Lung (tissue), 12 donors: ENCODE results near the gene IL1RAP. TPM values are rescaled to one million over a fixed set of nuclear protein-coding genes. Genes with fewer than 3 reads are reported as not detected.

Source experiments
- ATAC-seq: fragments of 200-7000 bp; cut with Tn5 transposase; one replicate; pipeline ENCODE4 v1.9.1; 2020; ENCODE audit warnings: moderate number of reproducible peaks; ENCODE audit not compliant: insufficient read depth, low FRiP score
- DNase-seq, 3 donors: peaks; one replicate each; pipeline ENCODE4 v3.0.0-alpha.2; 2013 to 2017
- H3K27ac ChIP-seq, 2 donors: one replicate each; pipeline ENCODE4 v1.5.1; 2013; ENCODE audit warnings: mild to moderate bottlenecking in 2 of 2, moderate library complexity in 2 of 2, control low read depth in 1 of 2, inconsistent platforms in 1 of 2, low read depth in 1 of 2, low read length in 1 of 2
- H3K27me3 ChIP-seq, 3 donors: one replicate each; pipeline ENCODE4 v1.5.1; 2013; ENCODE audit warnings: low read length in 2 of 3; ENCODE audit not compliant: control insufficient read depth in 3 of 3, insufficient read depth in 3 of 3
- H3K36me3 ChIP-seq, 4 donors: one replicate each; pipeline ENCODE4 v1.5.1; 2013; ENCODE audit warnings: low read length in 4 of 4, mild to moderate bottlenecking in 1 of 4, moderate library complexity in 1 of 4; ENCODE audit not compliant: control insufficient read depth in 4 of 4, insufficient read depth in 4 of 4
- H3K4me1 ChIP-seq, 5 donors: one replicate each; pipeline ENCODE4 v1.5.1; 2013; ENCODE audit warnings: low read length in 5 of 5, mild to moderate bottlenecking in 2 of 5, moderate library complexity in 1 of 5; ENCODE audit not compliant: control insufficient read depth in 5 of 5, insufficient read depth in 5 of 5
- H3K4me3 ChIP-seq: one replicate; pipeline ENCODE4 v1.5.1; 2013; ENCODE audit warnings: mild to moderate bottlenecking, control low read depth, moderate library complexity
- H3K9ac ChIP-seq, 2 donors: one replicate each; pipeline ENCODE4 v1.5.1; 2013; ENCODE audit warnings: low read length in 2 of 2, control low read depth in 1 of 2; ENCODE audit not compliant: insufficient read depth in 1 of 2
- H3K9me3 ChIP-seq, 4 donors: one replicate each; pipeline ENCODE4 v1.5.1; 2013; ENCODE audit warnings: low read length in 3 of 4, mild to moderate bottlenecking in 1 of 4, moderate library complexity in 1 of 4; ENCODE audit not compliant: control insufficient read depth in 4 of 4, insufficient read depth in 3 of 4
- WGBS, 2 donors: extraction: QIAGEN DNeasy Blood & Tissue Kit; methylation state at CpG; one replicate each; pipeline ENCODE4 v1.1.7; 2013; 5-methylcytosine and 5-hydroxymethylcytosine counted together
- polyA plus RNA-seq, 2 donors: library from polyadenylated mRNA; stranded (reverse); fragments of 200-250 nt; gene quantifications; one replicate each; pipeline ENCODE4 v1.2.1, GENCODE V29; 2013
- total RNA-seq, 2 donors: library from RNA; depleted of rRNA in 1 of 2; stranded (reverse); fragments of >200 nt in 1 of 2; gene quantifications; one replicate each; pipeline ENCODE4 v1.2.1, GENCODE V29; 2014 to 2021
- TF ChIP-seq, protein P1 (sequence below): IDR thresholded peaks from 2 replicates; pipeline ENCODE4 v1.5.1; 2012; ENCODE audit warnings: mild to moderate bottlenecking; ENCODE audit errors: control extremely low read depth, extremely low read depth
- donor health status: control.
- donor health status: control.
- donor health status: Bipolar disorder and iron deficiency.
- donor health status: healthy.
- donor health status: DM: yes; HTN: yes; CAD: no.

Gene IL1RAP
- total and polyA plus RNA-seq, 4 donors: 3.2 to 34.2 (median 26.8) TPM

DNA sequence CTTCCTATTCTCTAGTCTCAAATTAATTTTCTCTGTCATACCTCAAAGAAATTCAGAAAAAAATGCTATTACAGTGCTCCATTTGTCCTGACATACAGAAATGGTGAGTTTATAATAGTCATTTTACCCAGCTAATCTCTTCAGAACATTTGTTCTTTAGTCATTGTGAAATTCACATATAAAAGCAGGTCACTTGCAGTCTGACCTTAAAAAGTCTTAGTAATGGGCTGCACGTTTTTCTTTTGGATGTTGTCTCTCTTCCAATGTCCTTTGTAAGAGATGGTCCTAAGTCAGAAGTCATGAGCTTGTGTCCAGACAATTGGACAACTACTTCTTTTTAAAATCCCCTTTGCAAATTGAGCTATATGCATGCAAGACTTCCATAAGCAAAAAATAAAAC, 17.0 kb upstream of the IL1RAP start:
- H3K9ac ChIP-seq: no peak overlapping the region
- H3K27ac ChIP-seq: peak overlapping the region in 1 of 2 donors; percentile 61
- WGBS, 2 donors: 38 to 61% methylated on average over 1 of the region's 1 CpG
- H3K27me3 ChIP-seq: no peaks in the 10 kb centered on the region
- peaks cover 0 to 4% (median 0%) of the 10 kb centered on the region in 5 donors for H3K4me1 ChIP-seq
- H3K36me3 ChIP-seq: no peaks in the 10 kb centered on the region
- no peak overlapping the region for H3K4me3 ChIP-seq
- peaks cover 0 to 2% (median 0%) of the 10 kb centered on the region in 4 donors for H3K9me3 ChIP-seq
- TF ChIP-seq, protein P1, sequence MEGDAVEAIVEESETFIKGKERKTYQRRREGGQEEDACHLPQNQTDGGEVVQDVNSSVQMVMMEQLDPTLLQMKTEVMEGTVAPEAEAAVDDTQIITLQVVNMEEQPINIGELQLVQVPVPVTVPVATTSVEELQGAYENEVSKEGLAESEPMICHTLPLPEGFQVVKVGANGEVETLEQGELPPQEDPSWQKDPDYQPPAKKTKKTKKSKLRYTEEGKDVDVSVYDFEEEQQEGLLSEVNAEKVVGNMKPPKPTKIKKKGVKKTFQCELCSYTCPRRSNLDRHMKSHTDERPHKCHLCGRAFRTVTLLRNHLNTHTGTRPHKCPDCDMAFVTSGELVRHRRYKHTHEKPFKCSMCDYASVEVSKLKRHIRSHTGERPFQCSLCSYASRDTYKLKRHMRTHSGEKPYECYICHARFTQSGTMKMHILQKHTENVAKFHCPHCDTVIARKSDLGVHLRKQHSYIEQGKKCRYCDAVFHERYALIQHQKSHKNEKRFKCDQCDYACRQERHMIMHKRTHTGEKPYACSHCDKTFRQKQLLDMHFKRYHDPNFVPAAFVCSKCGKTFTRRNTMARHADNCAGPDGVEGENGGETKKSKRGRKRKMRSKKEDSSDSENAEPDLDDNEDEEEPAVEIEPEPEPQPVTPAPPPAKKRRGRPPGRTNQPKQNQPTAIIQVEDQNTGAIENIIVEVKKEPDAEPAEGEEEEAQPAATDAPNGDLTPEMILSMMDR: no peak
- DNase-seq (no peak), ATAC-seq (no peak)

DNA sequence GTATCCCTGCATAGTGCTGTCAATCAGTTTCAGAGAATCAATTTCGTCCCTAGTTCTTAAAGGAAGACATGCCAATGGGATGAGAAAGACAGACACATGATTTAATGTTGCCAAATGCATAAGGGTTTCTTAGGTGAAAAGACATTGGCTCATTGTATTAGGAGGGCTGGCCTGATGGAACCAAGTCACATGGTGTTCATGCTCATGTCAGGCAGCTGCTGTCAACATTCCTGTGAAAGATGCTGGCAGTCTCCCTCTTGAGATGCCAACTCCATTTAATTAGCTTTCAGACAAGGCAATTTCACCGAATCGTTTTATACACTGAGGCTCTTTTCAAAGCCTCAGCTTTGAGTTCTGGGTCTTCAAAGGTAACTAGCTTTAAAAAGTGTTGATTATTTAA, 16.1 kb upstream of the IL1RAP start:
- peaks cover 0 to 11% (median 0%) of the 10 kb centered on the region in 5 donors for H3K4me1 ChIP-seq
- ATAC-seq (no peak), DNase-seq (no peak)
- H3K27ac ChIP-seq: peak overlapping the region in 1 of 2 donors; percentile 75
- no peaks in the 10 kb centered on the region for H3K36me3 ChIP-seq
- no peaks in the 10 kb centered on the region for H3K27me3 ChIP-seq
- TF ChIP-seq, protein P1: no peak
- H3K4me3 ChIP-seq: no peak overlapping the region
- WGBS, 2 donors: 86 to 89% methylated on average over 3 of the region's 3 CpGs
- H3K9me3 ChIP-seq: peaks cover 0 to under 1% (median 0%) of the 10 kb centered on the region in 4 donors
- H3K9ac ChIP-seq: no peak overlapping the region

DNA sequence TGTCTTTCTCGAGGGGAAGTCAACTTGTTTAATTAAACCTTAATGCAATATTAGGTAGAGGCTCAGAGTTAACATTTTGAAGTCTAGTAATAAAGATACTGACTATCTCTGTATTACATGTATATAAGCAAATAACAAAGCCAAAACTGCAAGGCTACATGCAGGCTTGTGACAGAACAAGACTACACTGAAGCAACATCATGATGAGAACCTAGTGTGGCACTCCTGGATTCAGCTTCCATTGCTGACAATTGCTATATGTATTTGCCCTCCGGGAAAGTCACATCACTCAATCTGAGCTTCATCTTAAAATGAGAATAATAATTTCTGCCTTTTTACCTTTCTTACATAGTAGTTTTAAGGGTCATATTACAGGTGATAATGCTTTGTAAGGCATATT, 15.6 kb upstream of the IL1RAP start:
- H3K9ac ChIP-seq: no peak overlapping the region
- H3K27me3 ChIP-seq: no peaks in the 10 kb centered on the region
- no peak overlapping the region for H3K4me3 ChIP-seq
- DNase-seq (no peak), ATAC-seq (no peak)
- WGBS, 2 donors: 88% methylated on average over 2 of the region's 2 CpGs
- no peaks in the 10 kb centered on the region for H3K36me3 ChIP-seq
- peaks cover 0 to 13% (median 0%) of the 10 kb centered on the region in 5 donors for H3K4me1 ChIP-seq
- TF ChIP-seq, protein P1: no peak
- H3K27ac ChIP-seq: peak overlapping the region in 1 of 2 donors; percentile 58
- H3K9me3 ChIP-seq: no peaks in the 10 kb centered on the region

DNA sequence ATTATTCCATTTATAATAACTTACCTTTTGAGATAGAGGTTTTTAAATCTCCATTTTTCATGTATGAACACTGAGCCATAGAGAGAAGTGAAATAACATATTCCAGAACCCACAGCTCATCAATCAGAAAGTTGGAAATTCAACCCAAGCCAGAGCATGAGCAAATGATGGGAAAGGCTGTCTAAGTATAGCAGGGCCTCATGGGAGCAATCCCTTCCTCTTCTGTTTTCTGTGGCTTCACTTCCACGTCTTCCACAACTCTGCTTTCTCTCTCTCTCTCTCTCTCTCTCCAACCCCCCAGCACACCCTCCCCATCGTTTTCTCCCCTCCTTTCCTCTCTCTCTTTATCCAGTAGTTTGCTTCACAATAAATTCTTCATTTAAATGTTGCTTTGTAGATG, 14.8 kb upstream of the IL1RAP start:
- Histone ChIP-seq H3K4me3 (no peak overlapping the region), H3K9ac (no peak overlapping the region), H3K27me3 (no peaks in the 10 kb centered on the region), H3K4me1 (peaks cover 0 to 13% (median 0%) of the 10 kb centered on the region in 5 donors), H3K36me3 (no peaks in the 10 kb centered on the region), H3K9me3 (no peaks in the 10 kb centered on the region), H3K27ac (peak overlapping the region in 1 of 2 donors; percentile 56)
- no peak for ATAC-seq
- peak in 1 of 3 donors; percentile 25 for DNase-seq
- TF ChIP-seq, protein P1: no peak
- WGBS, 2 donors: 38 to 43% methylated on average over 2 of the region's 2 CpGs
